K562 (cell line): ENCODE data around the gene DCUN1D4. TPM values are rescaled to one million over a fixed set of nuclear protein-coding genes. Genes with fewer than 3 reads are reported as not detected.

ENCODE experiments used
- ETV1 ChIP-seq: fragments of 450-650 bp; conservative IDR thresholded peaks from 2 replicates; pipeline ENCODE4 v1.6.1; 2016; ENCODE audit warnings: missing genetic modification characterization, control low read depth, low read depth, missing compliant biosample characterization
- FOXO4 ChIP-seq: fragments of 450-650 bp; formaldehyde crosslinking; IDR thresholded peaks from 2 replicates; pipeline ENCODE4 v1.4.0; 2020; ENCODE audit warnings: mild to moderate bottlenecking, moderate library complexity
- HNRNPL ChIP-seq: fragments of 200-400 bp; formaldehyde crosslinking; IDR thresholded peaks from 2 replicates; pipeline ENCODE4 v1.6.1; 2017; ENCODE audit warnings: low read depth, mild to moderate bottlenecking, low read length
- NFATC3 ChIP-seq: fragments of 450-650 bp; IDR thresholded peaks from 2 replicates; pipeline ENCODE4 v1.6.1; 2017; ENCODE audit warnings: mild to moderate bottlenecking
- RBM34 ChIP-seq: fragments of 200-400 bp; formaldehyde crosslinking; IDR thresholded peaks from 2 replicates; pipeline ENCODE4 v1.6.1; 2018; ENCODE audit warnings: low read length, borderline replicate concordance; ENCODE audit not compliant: insufficient read depth
- RCOR1 ChIP-seq, 2 experiments: IDR thresholded peaks; 2 replicates each; pipeline ENCODE4 v1.6.1; 2012; ENCODE audit warnings: low read depth in 2 of 2, low read length in 2 of 2, borderline replicate concordance in 1 of 2, improper control_type of control experiment in 1 of 2
- SMARCA4 ChIP-seq: fragments of 450-650 bp; IDR thresholded peaks from 2 replicates; pipeline ENCODE4 v1.6.1; 2016
- ZBTB26 ChIP-seq: fragments of 450-650 bp; formaldehyde crosslinking; IDR thresholded peaks from 2 replicates; pipeline ENCODE4 v1.4.0; 2022; ENCODE audit warnings: missing genetic modification characterization
- ZBTB8A ChIP-seq: fragments of 450-650 bp; IDR thresholded peaks from 2 replicates; pipeline ENCODE4 v1.6.1; 2018; ENCODE audit warnings: mild to moderate bottlenecking, moderate library complexity; ENCODE audit not compliant: partially characterized antibody
- ZC3H11A ChIP-seq: IDR thresholded peaks from 2 replicates; pipeline ENCODE4 v1.6.1; 2012; ENCODE audit warnings: low read depth, low read length, improper control_type of control experiment
- ZNF146 ChIP-seq: IDR thresholded peaks from one replicate; pipeline ENCODE4 v1.6.1; 2018; ENCODE audit warnings: missing compliant biosample characterization; ENCODE audit not compliant: unreplicated experiment
- ZNF165 ChIP-seq: fragments of 250-450 bp; sonication (Bioruptor Pico); IDR thresholded peaks from 2 replicates; pipeline ENCODE4 v1.4.0; 2020; ENCODE audit warnings: borderline replicate concordance
- ZNF584 ChIP-seq: fragments of 200-800 bp; sonication (Bioruptor generic); IDR thresholded peaks from 2 replicates; pipeline ENCODE4 v1.6.1; 2016; ENCODE audit warnings: low read depth, mild to moderate bottlenecking, missing genetic modification characterization, missing compliant biosample characterization
- ZNF740 ChIP-seq, 3 experiments: fragments of 200-800 bp in 1 of 3; sonication (Bioruptor generic) in 1 of 3; sonication (generic) in 1 of 3; formaldehyde crosslinking in 1 of 3; IDR thresholded peaks; 2 replicates each; pipeline versions ENCODE4 v1.6.1 to v1.8.0; 2016 to 2022; ENCODE audit warnings: mild to moderate bottlenecking in 2 of 3, missing compliant biosample characterization in 2 of 3, missing genetic modification characterization in 2 of 3, missing genetic modification reagents in 1 of 3
- polyA plus RNA-seq, 8 experiments: library from polyadenylated mRNA; depleted of rRNA in 4 of 8; stranded (reverse) in 5 of 8; unstranded in 3 of 8; fragments of >200 nt; fragmentation: Nextera tagmentation in 2 of 8; fragmentation: Illumina TruSeq in 1 of 8; extraction: Ambion mirVana in 2 of 8; extraction: Trizol in 1 of 8; gene quantifications; 2 replicates each; pipeline versions ENCODE4 v1.2.1 to v1.2.3, GENCODE V29; 2011 to 2014; ENCODE audit warnings: inconsistent platforms in 1 of 8, missing spikeins in 1 of 8
- total RNA-seq, 7 experiments: library from RNA; depleted of rRNA in 6 of 7; stranded (reverse); fragments of >200 nt in 6 of 7; fragmentation: Illumina TruSeq in 2 of 7; extraction: Trizol in 2 of 7; gene quantifications; 2 replicates each; pipeline versions ENCODE4 v1.2.1 to v1.2.3, GENCODE V29; 2011 to 2021; ENCODE audit warnings: low replicate concordance in 1 of 7
- TF ChIP-seq, protein P1 (sequence below): sonication (generic); formaldehyde crosslinking; IDR thresholded peaks from 2 replicates; pipeline ENCODE4 v1.8.1; 2022; ENCODE audit warnings: missing genetic modification reagents
- TF ChIP-seq, protein P2 (sequence below): fragments of 450-650 bp; IDR thresholded peaks from 2 replicates; pipeline ENCODE4 v1.6.1; 2016; ENCODE audit warnings: antibody characterized with exemption
- TF ChIP-seq, protein P3 (sequence below): fragments of 250-450 bp; sonication (Bioruptor Pico); IDR thresholded peaks from 2 replicates; pipeline ENCODE4 v1.8.0; 2022; ENCODE audit warnings: inconsistent platforms, mild to moderate bottlenecking, moderate library complexity, borderline replicate concordance
- TF ChIP-seq, protein P4 (sequence below): sonication (generic); formaldehyde crosslinking; IDR thresholded peaks from 2 replicates; pipeline ENCODE4 v1.9.0; 2022; ENCODE audit warnings: mild to moderate bottlenecking, missing genetic modification reagents

DCUN1D4 gene
- total and polyA plus RNA-seq, 9 of the 15 experiments (the other 6 are each of a cell fraction or from before 2014, with no cell fraction given): 15.1 to 73.5 (median 23.0) TPM

GRCh38 chr4:51844153-51845054, 1.5 kb downstream of the DCUN1D4 start (continued):
- no peak for TF ChIP-seq ZBTB8A
- TF ChIP-seq, protein P1, sequence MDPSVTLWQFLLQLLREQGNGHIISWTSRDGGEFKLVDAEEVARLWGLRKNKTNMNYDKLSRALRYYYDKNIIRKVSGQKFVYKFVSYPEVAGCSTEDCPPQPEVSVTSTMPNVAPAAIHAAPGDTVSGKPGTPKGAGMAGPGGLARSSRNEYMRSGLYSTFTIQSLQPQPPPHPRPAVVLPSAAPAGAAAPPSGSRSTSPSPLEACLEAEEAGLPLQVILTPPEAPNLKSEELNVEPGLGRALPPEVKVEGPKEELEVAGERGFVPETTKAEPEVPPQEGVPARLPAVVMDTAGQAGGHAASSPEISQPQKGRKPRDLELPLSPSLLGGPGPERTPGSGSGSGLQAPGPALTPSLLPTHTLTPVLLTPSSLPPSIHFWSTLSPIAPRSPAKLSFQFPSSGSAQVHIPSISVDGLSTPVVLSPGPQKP: no peak
- TF ChIP-seq ZC3H11A: no peak
- TF ChIP-seq ZNF740 (CRISPR knock-in tag; IDR thresholded peaks at IDR 0.05): 0 out of 2 replicates have a peak, but pooled peaks have one; percentile 19
- TF ChIP-seq ZNF740 (tag; IDR thresholded peaks at IDR 0.05): no peak
- no peak for TF ChIP-seq FOXO4 (CRISPR knock-in tag)
- no peak for TF ChIP-seq ZNF146 (CRISPR knock-in tag)
- no peak for TF ChIP-seq RBM34
- no peak for TF ChIP-seq HNRNPL
- no peak for TF ChIP-seq NFATC3
- TF ChIP-seq SMARCA4: no peak
- TF ChIP-seq ZNF584 (CRISPR knock-in tag): no peak
- TF ChIP-seq, protein P2, sequence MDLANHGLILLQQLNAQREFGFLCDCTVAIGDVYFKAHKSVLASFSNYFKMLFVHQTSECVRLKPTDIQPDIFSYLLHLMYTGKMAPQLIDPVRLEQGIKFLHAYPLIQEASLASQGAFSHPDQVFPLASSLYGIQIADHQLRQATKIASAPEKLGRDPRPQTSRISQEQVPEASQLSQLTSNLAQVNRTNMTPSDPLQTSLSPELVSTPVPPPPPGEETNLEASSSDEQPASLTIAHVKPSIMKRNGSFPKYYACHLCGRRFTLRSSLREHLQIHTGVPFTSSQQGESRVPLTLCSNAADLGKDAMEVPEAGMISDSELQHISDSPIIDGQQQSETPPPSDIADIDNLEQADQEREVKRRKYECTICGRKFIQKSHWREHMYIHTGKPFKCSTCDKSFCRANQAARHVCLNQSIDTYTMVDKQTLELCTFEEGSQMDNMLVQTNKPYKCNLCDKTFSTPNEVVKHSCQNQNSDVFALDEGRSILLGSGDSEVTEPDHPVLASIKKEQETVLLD: no peak; the same call in 1 of the 2 replicates
- TF ChIP-seq RCOR1 (IDR thresholded peaks at IDR 0.05; ENCODE audit: borderline replicate concordance in 1 of 2, low read depth in 2 of 2, low read length in 2 of 2): 0 out of 4 replicates have a peak, but pooled peaks of 1 of the 2 experiments have one; percentile 8
- TF ChIP-seq, protein P3, sequence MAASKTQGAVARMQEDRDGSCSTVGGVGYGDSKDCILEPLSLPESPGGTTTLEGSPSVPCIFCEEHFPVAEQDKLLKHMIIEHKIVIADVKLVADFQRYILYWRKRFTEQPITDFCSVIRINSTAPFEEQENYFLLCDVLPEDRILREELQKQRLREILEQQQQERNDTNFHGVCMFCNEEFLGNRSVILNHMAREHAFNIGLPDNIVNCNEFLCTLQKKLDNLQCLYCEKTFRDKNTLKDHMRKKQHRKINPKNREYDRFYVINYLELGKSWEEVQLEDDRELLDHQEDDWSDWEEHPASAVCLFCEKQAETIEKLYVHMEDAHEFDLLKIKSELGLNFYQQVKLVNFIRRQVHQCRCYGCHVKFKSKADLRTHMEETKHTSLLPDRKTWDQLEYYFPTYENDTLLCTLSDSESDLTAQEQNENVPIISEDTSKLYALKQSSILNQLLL (CRISPR knock-in tag): no peak
- TF ChIP-seq, protein P4, sequence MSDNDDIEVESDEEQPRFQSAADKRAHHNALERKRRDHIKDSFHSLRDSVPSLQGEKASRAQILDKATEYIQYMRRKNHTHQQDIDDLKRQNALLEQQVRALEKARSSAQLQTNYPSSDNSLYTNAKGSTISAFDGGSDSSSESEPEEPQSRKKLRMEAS (CRISPR knock-in tag): peak; percentile 82
- no peak for TF ChIP-seq ZBTB26
- no peak for TF ChIP-seq ZNF165 (CRISPR knock-in tag)
- TF ChIP-seq ETV1: no peak
